NOMO-1 (cell line): Measurements from ENCODE around the gene IQCK.
"Not testable (repeated sequence)": the region's sequence is repeated elsewhere in the genome, so short reads cannot be mapped to it uniquely, and the experiment has no call there.

ENCODE experiments used
- DNase-seq, 2 experiments: peaks; one replicate each; lab custom pipeline; 2025; ENCODE audit not compliant: unreplicated experiment in 2 of 2; lab: John Stamatoyannopoulos, UW

IQCK gene

GRCh38 chr16:19785081-19785480 lies 67.0 kb downstream of the IQCK start:
- DNase-seq = no peak

GRCh38 chr16:19785512-19786130 lies 67.5 kb downstream of the IQCK start:
- DNase-seq = no peak

GRCh38 chr16:19801369-19801768 lies 83.3 kb downstream of the IQCK start:
- DNase-seq = not testable (repeated sequence)

GRCh38 chr16:19801824-19802223 lies 83.8 kb downstream of the IQCK start:
- not testable (repeated sequence) for DNase-seq

GRCh38 chr16:19802612-19803011 lies 84.5 kb downstream of the IQCK start:
- no peak for DNase-seq

- DNase-seq = peak; percentile 42 to 57
Measured at GRCh38 chr16:19804538-19805323, 86.7 kb downstream of the IQCK start.

- DNase-seq = no peak
Measured at GRCh38 chr16:19805459-19806162, 87.5 kb downstream of the IQCK start.

- DNase-seq = no peak
Measured at GRCh38 chr16:19808061-19808641, 90.1 kb downstream of the IQCK start.

GRCh38 chr16:19809121-19809635 lies 91.1 kb downstream of the IQCK start:
- peak; percentile 51 to 79 for DNase-seq

- no peak for DNase-seq
Measured at GRCh38 chr16:19809693-19810092, 91.6 kb downstream of the IQCK start.

GRCh38 chr16:19810817-19811731 lies 93.0 kb downstream of the IQCK start:
- DNase-seq = no peak

- DNase-seq = no peak
Measured at GRCh38 chr16:19812986-19813385, 94.9 kb downstream of the IQCK start.

- DNase-seq = no peak
Measured at GRCh38 chr16:19815418-19815817, 97.3 kb downstream of the IQCK start.

GRCh38 chr16:19817122-19817521 lies 99.1 kb downstream of the IQCK start:
- DNase-seq = no peak

GRCh38 chr16:19817875-19818274 lies 99.8 kb downstream of the IQCK start:
- DNase-seq = no peak

- DNase-seq = no peak
Measured at GRCh38 chr16:19822533-19822932, 104.5 kb downstream of the IQCK start.

GRCh38 chr16:19823322-19823721 lies 105.3 kb downstream of the IQCK start:
- DNase-seq = no peak

GRCh38 chr16:19824216-19824615 lies 106.1 kb downstream of the IQCK start:
- no peak for DNase-seq

- no peak for DNase-seq
Measured at GRCh38 chr16:19829844-19830692, 112.0 kb downstream of the IQCK start.
